SK-N-SH treated with all-trans-retinoic acid at 6 μM for 48 hours (cell line): ENCODE data around the gene PSORS1C2.

Source experiments
- ATAC-seq: fragments of 200-7000 bp; cut with Tn5 transposase; 3 replicates; pipeline ENCODE4 v1.9.1; 2020; ENCODE audit warnings: mild to moderate bottlenecking, moderate library complexity
- BACH2 ChIP-seq: fragments of 250-450 bp; sonication (Bioruptor Pico); IDR thresholded peaks from 2 replicates; pipeline ENCODE4 v1.9.0; 2021; ENCODE audit warnings: mild to moderate bottlenecking, borderline replicate concordance
- CREB5 ChIP-seq: fragments of 250-450 bp; sonication (Bioruptor Pico); IDR thresholded peaks from 2 replicates; pipeline ENCODE4 v1.5.1; 2020; ENCODE audit warnings: low read depth, mild to moderate bottlenecking, moderate library complexity
- CSDC2 ChIP-seq: fragments of 250-450 bp; sonication (Bioruptor Pico); IDR thresholded peaks from 2 replicates; pipeline ENCODE4 v1.5.0; 2020; ENCODE audit warnings: mild to moderate bottlenecking, moderate library complexity
- CSRNP3 ChIP-seq: fragments of 250-450 bp; sonication (Bioruptor Pico); IDR thresholded peaks from 2 replicates; pipeline ENCODE4 v1.5.1; 2021; ENCODE audit warnings: mild to moderate bottlenecking, moderate library complexity
- ESRRG ChIP-seq: fragments of 250-450 bp; sonication (Bioruptor Pico); IDR thresholded peaks from 2 replicates; pipeline ENCODE4 v1.6.1; 2021; ENCODE audit warnings: mild to moderate bottlenecking
- GLIS3 ChIP-seq: fragments of 250-450 bp; sonication (Bioruptor Pico); IDR thresholded peaks from 2 replicates; pipeline ENCODE4 v1.5.0; 2020; ENCODE audit warnings: mild to moderate bottlenecking, moderate library complexity
- ISL1 ChIP-seq: fragments of 250-450 bp; sonication (Bioruptor Pico); IDR thresholded peaks from 2 replicates; pipeline ENCODE4 v2.1.2; 2022; ENCODE audit warnings: mild to moderate bottlenecking, moderate library complexity
- OSR1 ChIP-seq: fragments of 250-450 bp; sonication (Bioruptor Pico); IDR thresholded peaks from 2 replicates; pipeline ENCODE4 v1.8.0; 2022; ENCODE audit warnings: moderate library complexity, mild to moderate bottlenecking, inconsistent platforms
- PATZ1 ChIP-seq: fragments of 250-450 bp; sonication (Bioruptor Pico); IDR thresholded peaks from 2 replicates; pipeline ENCODE4 v1.8.0; 2020; ENCODE audit warnings: mild to moderate bottlenecking, moderate library complexity, borderline replicate concordance
- POU6F1 ChIP-seq: fragments of 250-450 bp; sonication (Bioruptor Pico); IDR thresholded peaks from 2 replicates; pipeline ENCODE4 v1.8.0; 2021; ENCODE audit warnings: low read depth, mild to moderate bottlenecking, moderate library complexity, borderline replicate concordance
- PPARA ChIP-seq: fragments of 250-450 bp; sonication (Bioruptor Pico); IDR thresholded peaks from 2 replicates; pipeline ENCODE4 v1.5.0; 2020; ENCODE audit warnings: mild to moderate bottlenecking, borderline replicate concordance
- RARB ChIP-seq: fragments of 250-450 bp; sonication (Bioruptor Pico); IDR thresholded peaks from 2 replicates; pipeline ENCODE4 v1.8.0; 2021; ENCODE audit warnings: mild to moderate bottlenecking, moderate library complexity
- SNAI2 ChIP-seq: fragments of 250-450 bp; sonication (Bioruptor Pico); IDR thresholded peaks from 2 replicates; pipeline ENCODE4 v1.5.0; 2020; ENCODE audit warnings: mild to moderate bottlenecking, moderate library complexity
- TOX ChIP-seq: fragments of 250-450 bp; sonication (Bioruptor Pico); IDR thresholded peaks from 2 replicates; pipeline ENCODE4 v1.8.0; 2021; ENCODE audit warnings: mild to moderate bottlenecking, moderate library complexity, borderline replicate concordance
- TSHZ2 ChIP-seq: fragments of 250-450 bp; sonication (Bioruptor Pico); IDR thresholded peaks from 2 replicates; pipeline ENCODE4 v1.5.0; 2020; ENCODE audit warnings: mild to moderate bottlenecking, moderate library complexity
- ZC3H10 ChIP-seq: fragments of 250-450 bp; sonication (Bioruptor Pico); IDR thresholded peaks from 2 replicates; pipeline ENCODE4 v1.5.1; 2021; ENCODE audit warnings: mild to moderate bottlenecking, moderate library complexity
- ZFP3 ChIP-seq: fragments of 250-450 bp; sonication (Bioruptor Pico); IDR thresholded peaks from 2 replicates; pipeline ENCODE4 v1.5.0; 2020; ENCODE audit warnings: mild to moderate bottlenecking, moderate library complexity
- ZFP30 ChIP-seq: fragments of 450-650 bp; formaldehyde crosslinking; IDR thresholded peaks from 2 replicates; pipeline ENCODE4 v1.5.0; 2022; ENCODE audit warnings: mild to moderate bottlenecking, moderate library complexity
- ZNF565 ChIP-seq: fragments of 450-650 bp; formaldehyde crosslinking; conservative IDR thresholded peaks from 2 replicates; pipeline ENCODE4 v1.5.0; 2020; ENCODE audit warnings: low read depth, mild to moderate bottlenecking, moderate library complexity
- ZNF70 ChIP-seq: fragments of 450-650 bp; formaldehyde crosslinking; IDR thresholded peaks from 2 replicates; pipeline ENCODE4 v1.5.0; 2020; ENCODE audit warnings: mild to moderate bottlenecking, moderate library complexity
- ZNF8 ChIP-seq: fragments of 450-650 bp; formaldehyde crosslinking; IDR thresholded peaks from 2 replicates; pipeline ENCODE4 v1.5.0; 2020; ENCODE audit warnings: mild to moderate bottlenecking, moderate library complexity

PSORS1C2 gene

GRCh38 chr6:31152781-31153180, 13.9 kb upstream of the PSORS1C2 start (continued):
- TF ChIP-seq CSRNP3 (CRISPR knock-in tag) (no peak), PATZ1 (CRISPR knock-in tag) (no peak)

GRCh38 chr6:31149827-31150447, 11.1 kb upstream of the PSORS1C2 start:
- TF ChIP-seq RARB (no peak), ISL1 (CRISPR knock-in tag) (no peak), PPARA (CRISPR knock-in tag) (no peak), ZC3H10 (CRISPR knock-in tag) (no peak), SNAI2 (CRISPR knock-in tag) (no peak), BACH2 (CRISPR knock-in tag) (no peak), PATZ1 (CRISPR knock-in tag) (no peak), GLIS3 (CRISPR knock-in tag) (no peak), TOX (no peak), CSDC2 (no peak), ZNF70 (no peak), TSHZ2 (CRISPR knock-in tag) (no peak), POU6F1 (no peak), CREB5 (no peak), ZFP3 (CRISPR knock-in tag) (no peak), ZFP30 (CRISPR knock-in tag) (no peak), ZNF565 (CRISPR knock-in tag) (no peak), ESRRG (CRISPR knock-in tag) (no peak)
- ATAC-seq, result no peak

GRCh38 chr6:31145386-31145785, 6.5 kb upstream of the PSORS1C2 start:
- ATAC-seq, result no peak
- TF ChIP-seq ZFP3 (CRISPR knock-in tag) (no peak), CSRNP3 (CRISPR knock-in tag) (no peak), OSR1 (CRISPR knock-in tag) (no peak), CSDC2 (no peak), ZNF565 (CRISPR knock-in tag) (no peak), CREB5 (no peak), SNAI2 (CRISPR knock-in tag) (no peak), PPARA (CRISPR knock-in tag) (no peak), ZNF8 (no peak), ESRRG (CRISPR knock-in tag) (no peak), ZNF70 (no peak), BACH2 (CRISPR knock-in tag) (no peak), PATZ1 (CRISPR knock-in tag) (no peak), ZFP30 (CRISPR knock-in tag) (no peak), ZC3H10 (CRISPR knock-in tag) (no peak)
